ENCODE data around the gene HARS1.
"Not testable (repeated sequence)": the region's sequence is repeated elsewhere in the genome, so short reads cannot be mapped to it uniquely, and the experiment has no call there.

The HARS1 gene

DNA sequence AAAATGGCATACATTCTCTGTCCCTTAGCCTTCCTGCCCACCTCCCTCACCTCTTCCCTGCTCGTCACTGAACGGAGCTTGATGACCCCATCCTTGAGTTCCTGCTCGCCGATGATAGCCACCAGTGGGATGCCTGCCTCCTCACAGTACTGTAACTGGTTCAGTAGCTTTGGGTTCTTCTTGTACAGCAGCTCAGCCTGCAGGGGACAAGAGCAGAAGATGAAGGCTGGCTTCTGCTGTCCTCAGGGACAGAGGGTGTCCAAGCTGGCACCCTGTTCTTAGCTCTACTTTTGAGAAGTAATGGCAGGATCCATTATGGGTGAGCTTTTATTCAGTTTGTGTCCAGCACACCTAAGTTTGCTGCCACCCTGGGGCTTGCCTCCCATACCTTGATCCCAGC, 16.5 kb downstream of the HARS1 start:
- no peak for DNase-seq (ENCODE audit: low read depth, low spot score)

GRCh38 chr5:140674211-140674610, 17.0 kb downstream of the HARS1 start:
- DNase-seq (ENCODE audit: low read depth, low spot score): no peak

- DNase-seq (ENCODE audit: low read depth, low spot score): no peak
Observed at GRCh38 chr5:140673187-140673976, 17.8 kb downstream of the HARS1 start, which contains the start of gene DND1. DND1 (minus strand) TSS chr5:140673576; CDS start chr5:140673542, 34 bp downstream.

GRCh38 chr5:140672455-140673186, 18.5 kb downstream of the HARS1 start:
- no peak for DNase-seq (ENCODE audit: low read depth, low spot score)

DNA sequence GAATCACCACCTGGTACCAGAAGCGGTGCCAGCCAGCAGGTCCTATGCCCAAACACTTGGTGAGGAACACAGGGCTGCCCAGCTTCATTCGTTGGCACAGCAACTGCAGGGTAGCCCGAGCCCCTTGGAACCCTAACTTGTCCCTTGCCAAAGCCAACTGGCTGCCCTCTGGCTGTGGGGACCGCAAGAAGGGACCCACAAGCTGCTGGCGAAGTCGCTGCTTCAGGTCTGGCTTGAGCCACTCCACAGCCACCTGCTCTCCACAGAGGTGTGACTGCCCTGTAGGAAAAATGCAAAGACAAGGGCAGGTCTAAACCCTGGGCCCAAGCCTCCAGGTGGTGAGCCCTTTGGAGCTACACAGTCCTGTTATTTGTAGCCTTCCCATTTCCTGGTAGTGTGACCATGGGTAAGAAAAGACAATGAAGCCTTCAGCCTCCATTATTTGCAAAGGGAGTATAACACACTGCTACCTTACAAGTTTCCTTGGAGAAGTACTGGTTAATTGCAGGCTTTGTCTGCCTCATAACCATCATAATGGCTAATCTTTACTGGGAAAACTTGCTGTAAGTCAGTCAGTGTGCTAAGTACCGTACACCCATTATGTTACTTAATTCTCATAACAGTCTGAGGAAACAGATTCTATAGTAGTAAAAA, 19.6 kb downstream of the HARS1 start:
- no peak for DNase-seq (ENCODE audit: low read depth, low spot score)

DNA sequence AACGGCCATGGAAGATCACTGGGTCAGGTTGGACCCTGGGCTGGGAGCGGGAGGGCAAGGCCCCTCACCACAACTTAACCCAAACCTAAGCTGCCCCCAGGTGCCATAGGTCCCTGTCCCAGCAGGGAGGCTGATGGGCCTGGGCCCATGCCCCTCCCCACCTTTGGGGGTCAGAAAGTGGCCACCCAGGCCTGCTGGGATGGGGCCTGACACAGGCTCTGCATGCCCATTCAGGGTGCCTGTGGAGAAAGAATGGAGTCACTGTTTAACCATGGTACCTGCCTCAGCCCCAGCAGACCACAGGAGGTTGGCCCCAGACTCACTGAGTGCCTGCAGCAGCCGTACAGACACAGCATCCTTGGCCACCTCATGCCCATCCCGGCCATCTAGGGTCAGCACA, 20.1 kb downstream of the HARS1 start:
- not testable (repeated sequence) for DNase-seq (ENCODE audit: low read depth, low spot score)

GRCh38 chr5:140664359-140665119, 26.6 kb downstream of the HARS1 start, which contains the start of gene WDR55:
WDR55 (plus strand) TSS chr5:140664904; CDS start chr5:140664913, 9 bp downstream.
- DNase-seq (ENCODE audit: low read depth, low spot score): peak; percentile 93

GRCh38 chr5:140664030-140664358, 27.2 kb downstream of the HARS1 start:
- DNase-seq (ENCODE audit: low read depth, low spot score): no peak

DNA sequence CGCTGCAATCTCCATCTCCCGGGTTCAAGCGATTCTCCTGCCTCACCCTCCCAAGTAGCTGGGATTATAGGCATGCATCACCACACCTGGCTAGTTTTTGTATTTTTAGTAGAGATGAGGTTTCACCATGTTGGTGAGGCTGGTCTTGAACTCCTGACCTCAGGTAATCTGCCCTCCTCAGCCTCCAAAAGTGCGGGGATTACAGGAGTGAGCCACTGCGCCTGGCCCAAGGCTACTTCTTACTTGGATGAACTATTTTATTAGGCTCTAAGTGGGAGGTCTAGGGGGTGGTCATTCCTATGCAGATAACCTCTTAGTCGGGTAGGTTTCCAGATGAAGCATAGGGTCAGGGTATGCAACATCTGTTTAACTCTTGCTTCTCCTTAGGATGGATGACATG, 30.8 kb downstream of the HARS1 start:
- DNase-seq (ENCODE audit: low read depth, low spot score): not testable (repeated sequence)

DNA sequence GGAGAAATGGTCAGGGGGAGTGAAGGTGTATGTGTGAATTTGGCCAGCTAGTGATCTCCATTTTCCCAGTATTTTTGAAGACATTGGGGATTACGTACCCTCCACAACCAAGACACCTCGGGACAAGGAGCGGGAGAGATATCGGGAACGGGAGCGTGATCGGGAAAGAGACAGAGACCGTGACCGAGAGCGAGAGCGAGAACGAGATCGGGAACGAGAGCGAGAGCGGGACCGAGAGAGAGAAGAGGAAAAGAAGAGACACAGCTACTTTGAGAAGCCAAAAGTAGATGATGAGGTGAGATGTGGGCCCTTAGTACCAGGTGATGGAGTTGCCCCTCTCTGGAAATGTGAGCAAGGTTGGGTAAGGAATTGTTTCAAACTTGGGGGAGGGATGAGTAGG, 32.3 kb downstream of the HARS1 start:
- DNase-seq (ENCODE audit: low read depth, low spot score): no peak

- DNase-seq (ENCODE audit: low read depth, low spot score): no peak
Observed at GRCh38 chr5:140647042-140647419, 44.1 kb downstream of the HARS1 start.

DNA sequence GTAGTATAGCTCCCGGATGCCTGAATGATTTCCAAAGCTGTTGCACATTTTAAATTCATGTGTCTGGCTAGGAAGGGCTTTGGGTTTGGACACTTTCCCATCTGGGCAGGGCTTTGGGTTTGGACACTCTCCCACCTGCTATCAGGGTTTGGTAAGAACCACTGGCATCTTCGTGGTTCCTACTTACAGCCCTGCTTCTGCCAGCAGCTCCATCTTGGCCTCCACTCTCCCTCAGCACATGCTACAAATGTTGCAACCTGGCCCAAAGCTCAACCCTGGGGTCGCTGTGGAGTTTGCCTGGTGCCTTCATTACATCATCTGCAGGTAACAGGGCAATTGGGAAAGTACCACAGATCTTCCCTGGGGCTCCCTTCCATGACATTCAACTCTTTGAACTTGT, 48.5 kb downstream of the HARS1 start:
- no peak for DNase-seq (ENCODE audit: low read depth, low spot score)

DNA sequence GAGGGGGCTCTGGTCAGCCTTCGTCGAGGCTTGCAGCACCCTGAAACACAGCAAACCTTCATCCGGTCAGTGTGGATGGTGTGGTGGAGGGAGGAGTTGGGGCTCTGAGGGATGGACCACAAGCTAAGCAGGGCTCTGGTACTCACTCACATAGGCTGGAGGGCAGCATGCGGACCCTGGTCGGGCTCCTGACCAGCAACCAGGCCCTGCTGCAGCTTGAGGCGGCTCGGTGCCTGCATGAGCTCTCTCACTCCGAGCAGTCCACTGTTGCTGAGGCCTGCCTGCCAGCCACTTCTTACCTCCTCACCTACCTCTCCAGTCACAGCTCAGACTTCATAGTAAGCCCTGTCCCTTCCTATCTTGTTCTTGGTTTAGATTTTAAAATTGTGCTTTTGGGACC, 49.5 kb downstream of the HARS1 start:
- no peak for DNase-seq (ENCODE audit: low read depth, low spot score)

- DNase-seq (ENCODE audit: low read depth, low spot score): peak; percentile 95
Observed at GRCh38 chr5:140639148-140639981, 51.8 kb downstream of the HARS1 start, which contains the start of gene TMCO6. TMCO6 (plus strand) TSS chr5:140639451; CDS start chr5:140639528, 77 bp downstream.

DNA sequence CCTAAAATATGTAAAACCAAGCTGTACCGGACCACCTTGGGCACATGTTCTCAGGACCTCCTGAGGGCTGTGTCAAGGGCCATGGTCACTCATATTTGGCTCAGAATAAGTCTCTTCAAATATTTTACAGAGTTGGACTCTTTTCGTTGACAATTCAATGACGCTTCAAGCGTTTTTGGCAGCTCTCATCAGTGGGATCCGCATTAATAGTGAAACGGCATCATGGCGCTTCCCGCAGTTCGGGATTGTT, 52.3 kb downstream of the HARS1 start:
- DNase-seq (ENCODE audit: low read depth, low spot score): not testable (repeated sequence)

- DNase-seq (ENCODE audit: low read depth, low spot score): no peak
Observed at GRCh38 chr5:140637371-140638100, 53.6 kb downstream of the HARS1 start.

DNA sequence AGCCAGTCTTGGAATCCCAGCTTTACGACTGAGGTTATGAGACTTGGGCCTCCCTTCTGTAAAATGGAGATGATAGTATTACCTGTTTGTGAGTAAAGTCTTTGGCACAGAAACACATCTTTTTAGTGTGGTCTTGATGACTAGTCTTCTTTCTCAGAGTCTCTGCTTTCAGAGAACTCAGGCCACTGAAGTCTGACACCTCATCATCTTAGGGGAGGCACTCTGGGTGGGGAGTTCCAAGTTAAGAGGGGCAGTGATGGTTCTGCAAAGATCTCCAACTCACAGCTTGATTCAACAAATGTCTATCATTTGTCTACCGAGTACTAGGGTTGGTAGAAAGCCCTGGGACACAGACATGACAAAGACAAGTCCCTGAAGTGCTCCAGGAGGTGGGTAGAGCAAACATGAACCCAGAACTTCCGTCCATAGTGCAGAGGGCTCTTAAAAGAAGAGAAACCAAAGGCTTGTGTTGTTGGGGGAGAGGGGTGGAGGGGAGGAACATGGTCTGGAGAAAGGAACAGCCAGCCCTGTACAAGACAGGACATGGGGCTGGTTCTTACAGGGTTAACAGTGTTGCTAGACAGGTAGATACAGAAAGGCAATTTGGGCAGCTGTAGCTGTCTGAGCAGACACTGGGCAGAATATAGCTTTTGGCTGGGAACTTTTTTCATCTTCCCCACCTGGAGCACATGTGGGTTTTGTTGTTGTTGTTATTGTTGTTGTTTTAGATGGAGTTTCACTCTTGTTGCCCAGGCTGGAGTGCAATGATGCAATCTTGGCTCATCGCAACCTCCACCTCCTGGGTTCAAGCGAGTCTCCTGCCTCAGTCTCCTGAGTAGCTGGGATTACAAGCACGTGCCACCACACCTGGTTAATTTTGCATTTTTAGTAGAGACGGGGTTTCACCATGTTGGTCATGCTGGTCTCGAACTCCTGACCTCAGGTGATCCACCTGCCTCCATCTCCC, 55.6 kb downstream of the HARS1 start:
- no peak for DNase-seq (ENCODE audit: low read depth, low spot score)

DNA sequence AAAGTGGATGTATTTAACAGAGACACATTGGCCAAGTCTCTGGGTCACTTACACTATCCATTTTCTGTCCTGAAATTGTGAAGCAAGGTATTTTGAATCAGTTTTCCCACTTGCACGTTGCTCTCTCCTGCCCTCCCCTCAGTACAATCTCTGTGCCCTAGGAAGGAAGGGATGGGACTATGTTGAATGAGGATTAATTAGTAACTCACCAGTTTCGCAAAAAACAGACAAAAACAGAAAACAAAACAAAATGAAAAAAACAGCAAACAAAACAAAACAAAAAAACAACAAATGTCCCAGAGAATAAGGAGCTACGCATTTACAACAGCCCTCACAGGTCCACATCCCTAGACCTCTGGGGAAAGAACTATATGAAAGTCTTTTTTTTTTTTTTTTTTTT, 57.1 kb downstream of the HARS1 start:
- DNase-seq (ENCODE audit: low read depth, low spot score): no peak

DNA sequence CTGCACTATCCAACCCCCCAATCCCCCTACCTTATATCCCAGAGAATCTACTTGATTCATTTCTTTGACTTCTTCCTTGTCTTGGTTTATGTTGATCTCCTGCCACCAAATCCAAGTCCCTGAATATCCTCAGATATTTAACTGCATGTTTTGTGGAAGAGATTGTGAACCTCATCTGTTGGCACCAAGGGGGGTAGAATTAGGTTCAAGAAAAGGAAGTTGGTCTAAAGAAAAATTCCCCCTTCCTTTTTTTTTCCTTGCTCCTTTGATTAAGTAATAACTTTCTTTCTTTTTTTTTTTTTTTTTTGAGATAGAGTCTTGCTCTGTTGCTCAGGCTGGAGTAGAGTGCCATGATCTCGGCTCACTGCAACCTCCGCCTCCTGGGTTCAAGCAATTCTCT, 57.7 kb downstream of the HARS1 start:
- DNase-seq (ENCODE audit: low read depth, low spot score): no peak
